Measurements from ENCODE around the gene CHKA. TPM values are rescaled to one million over a fixed set of nuclear protein-coding genes. Genes with fewer than 3 reads are reported as not detected.

Gene CHKA
- total and polyA plus RNA-seq, 2 of the 4 experiments (the other 2 are of a cell fraction): 4.5 to 8.4 TPM

DNA sequence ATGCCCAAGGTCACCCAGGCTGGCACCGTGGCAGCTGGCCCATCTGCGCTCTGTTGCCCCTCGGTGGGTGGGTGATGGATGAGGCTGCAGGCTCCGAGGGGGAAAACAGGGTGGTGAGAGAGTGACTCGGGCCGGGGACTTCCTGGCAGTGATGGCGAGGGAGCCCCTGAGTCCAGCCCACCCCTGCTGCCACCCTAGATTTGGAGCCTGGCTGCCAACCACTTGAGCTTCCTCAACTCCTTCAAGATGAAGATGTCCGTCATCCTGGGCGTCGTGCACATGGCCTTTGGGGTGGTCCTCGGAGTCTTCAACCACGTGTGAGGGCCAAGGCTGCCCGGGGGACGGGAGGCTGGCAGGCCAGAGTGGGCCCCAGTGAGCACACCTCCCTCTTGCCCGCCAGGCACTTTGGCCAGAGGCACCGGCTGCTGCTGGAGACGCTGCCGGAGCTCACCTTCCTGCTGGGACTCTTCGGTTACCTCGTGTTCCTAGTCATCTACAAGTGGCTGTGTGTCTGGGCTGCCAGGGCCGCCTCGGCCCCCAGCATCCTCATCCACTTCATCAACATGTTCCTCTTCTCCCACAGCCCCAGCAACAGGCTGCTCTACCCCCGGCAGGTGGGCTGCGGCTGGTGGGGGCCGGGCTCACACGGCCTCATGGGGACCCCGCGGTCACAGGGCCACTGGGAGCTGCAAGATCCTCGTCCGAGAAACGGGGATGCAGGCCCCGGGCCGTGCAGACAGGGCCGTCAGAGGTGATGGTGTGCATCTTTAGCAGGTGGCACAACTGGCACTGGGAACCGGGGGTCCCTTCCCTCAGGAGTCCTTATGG lies 72.3 kb downstream of the CHKA start:
- no peak overlapping the region for H2AFZ ChIP-seq (replicated peaks; ENCODE audit: low read length, poor library complexity)
- intact Hi-C loops (cut with micrococcal nuclease) (no loop called here), dilution Hi-C loops (cut with HindIII; ENCODE audit: low sequenced_read_pairs, unreplicated experiment) (no loop called here), in situ Hi-C loops (cut with MboI; ENCODE audit: low sequenced_read_pairs) (no loop called here)
- DNase-seq (no peak), ATAC-seq (ENCODE audit: low read depth) (no peak)
- no peak overlapping the region for H3K27ac ChIP-seq (ENCODE audit: insufficient read depth, low read length)
- WGBS, 2 experiments (ENCODE audit: extremely low coverage in 2 of 2, insufficient read length in 1 of 2): 91% methylated on average over 9 of the region's 35 CpGs; no CpG with 5 or more reads in 1 of the 2 experiments
- H3K18ac ChIP-seq (ENCODE audit: low read depth, low read length): no peak overlapping the region
- H3K4me1 ChIP-seq (ENCODE audit: control insufficient read depth, insufficient read depth, low read length): no peaks in the 10 kb centered on the region
- no peak overlapping the region for H3K23ac ChIP-seq (ENCODE audit: low read depth, low read length)
- H3K79me1 ChIP-seq (ENCODE audit: low read depth in 1 of 2, low read length in 2 of 2): peaks cover 0 to 14% of the 10 kb centered on the region in 2 experiments; a peak in 3 of 4 replicates
- H3K56ac ChIP-seq (ENCODE audit: extremely low read depth, insufficient read depth, low read length): no peak overlapping the region
- H3K14ac ChIP-seq (replicated peaks; ENCODE audit: low read depth, low read length): no peak overlapping the region
- H2BK20ac ChIP-seq (ENCODE audit: low read depth, low read length): no peak overlapping the region
- no peak overlapping the region for H2BK15ac ChIP-seq (ENCODE audit: low read depth, low read length)
- no peak overlapping the region for H3K9ac ChIP-seq (ENCODE audit: low read depth, low read length)
- H3K9me1 ChIP-seq (ENCODE audit: insufficient read depth, low read length): no peaks in the 10 kb centered on the region
- BruUV-seq (replicated peaks): no TSS peak
- H3K36me3 ChIP-seq (ENCODE audit: control insufficient read depth, insufficient read depth, low read length): peaks cover 71% of the 10 kb centered on the region
- TF ChIP-seq RCOR1 (IDR thresholded peaks at IDR 0.05; ENCODE audit: insufficient replicate concordance, low read length): no peak
- TF ChIP-seq MAFK (IDR thresholded peaks at IDR 0.05; ENCODE audit: low read depth, low read length): no peak
- TF ChIP-seq FOS (IDR thresholded peaks at IDR 0.05; ENCODE audit: low read depth, low read length): no peak
- no peak for TF ChIP-seq MXI1 (IDR thresholded peaks at IDR 0.05; ENCODE audit: borderline replicate concordance, low read depth, low read length)
- TF ChIP-seq CHD1 (IDR thresholded peaks at IDR 0.05; ENCODE audit: low read depth, low read length): no peak
- no peak for TF ChIP-seq RFX5 (IDR thresholded peaks at IDR 0.05; ENCODE audit: low read depth, low read length)
- TF ChIP-seq CTCF (conservative IDR thresholded peaks at IDR 0.05; ENCODE audit: low read depth, low read length): no peak
- no peak for TF ChIP-seq BHLHE40 (IDR thresholded peaks at IDR 0.05; ENCODE audit: low read depth, low read length)
- no peak for TF ChIP-seq SMC3 (IDR thresholded peaks at IDR 0.05; ENCODE audit: low read depth, low read length)
- no peak for TF ChIP-seq RAD21 (IDR thresholded peaks at IDR 0.05; ENCODE audit: low read length)
- TF ChIP-seq MAZ (IDR thresholded peaks at IDR 0.05; ENCODE audit: borderline replicate concordance, low read depth, low read length): no peak
- no peak for TF ChIP-seq NFE2L2 (IDR thresholded peaks at IDR 0.05; ENCODE audit: low read depth, low read length)
- TF ChIP-seq, protein P1, sequence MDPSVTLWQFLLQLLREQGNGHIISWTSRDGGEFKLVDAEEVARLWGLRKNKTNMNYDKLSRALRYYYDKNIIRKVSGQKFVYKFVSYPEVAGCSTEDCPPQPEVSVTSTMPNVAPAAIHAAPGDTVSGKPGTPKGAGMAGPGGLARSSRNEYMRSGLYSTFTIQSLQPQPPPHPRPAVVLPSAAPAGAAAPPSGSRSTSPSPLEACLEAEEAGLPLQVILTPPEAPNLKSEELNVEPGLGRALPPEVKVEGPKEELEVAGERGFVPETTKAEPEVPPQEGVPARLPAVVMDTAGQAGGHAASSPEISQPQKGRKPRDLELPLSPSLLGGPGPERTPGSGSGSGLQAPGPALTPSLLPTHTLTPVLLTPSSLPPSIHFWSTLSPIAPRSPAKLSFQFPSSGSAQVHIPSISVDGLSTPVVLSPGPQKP (IDR thresholded peaks at IDR 0.05; ENCODE audit: borderline replicate concordance, low read depth, low read length): no peak
- TF ChIP-seq, protein P2, sequence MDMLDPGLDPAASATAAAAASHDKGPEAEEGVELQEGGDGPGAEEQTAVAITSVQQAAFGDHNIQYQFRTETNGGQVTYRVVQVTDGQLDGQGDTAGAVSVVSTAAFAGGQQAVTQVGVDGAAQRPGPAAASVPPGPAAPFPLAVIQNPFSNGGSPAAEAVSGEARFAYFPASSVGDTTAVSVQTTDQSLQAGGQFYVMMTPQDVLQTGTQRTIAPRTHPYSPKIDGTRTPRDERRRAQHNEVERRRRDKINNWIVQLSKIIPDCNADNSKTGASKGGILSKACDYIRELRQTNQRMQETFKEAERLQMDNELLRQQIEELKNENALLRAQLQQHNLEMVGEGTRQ (IDR thresholded peaks at IDR 0.05; ENCODE audit: low read depth, low read length): no peak
- TF ChIP-seq POLR2A (IDR thresholded peaks at IDR 0.05; ENCODE audit: low read depth, low read length): no peak
- H3K4ac ChIP-seq (ENCODE audit: low read depth, low read length): no peak overlapping the region
- H2AK9ac ChIP-seq (replicated peaks; ENCODE audit: low read depth, low read length, poor library complexity): no peak overlapping the region
- H4K5ac ChIP-seq (ENCODE audit: low read depth, low read length): no peak overlapping the region
- ChIA-PET CTCF (no interaction called here), POLR2A (ENCODE audit: unreplicated experiment) (no interaction called here)
- no peak overlapping the region for H2AK5ac ChIP-seq (ENCODE audit: low read depth, low read length)
- H4K8ac ChIP-seq (ENCODE audit: low read depth in 2 of 2, low read length in 2 of 2): no peak overlapping the region
- no peaks in the 10 kb centered on the region; the same call in none of the 2 replicates for H4K20me1 ChIP-seq (ENCODE audit: insufficient read depth, low read length)
- no peaks in the 10 kb centered on the region for H3K27me3 ChIP-seq (ENCODE audit: control insufficient read depth, insufficient read depth, low read length)
- no peak overlapping the region for H3K4me2 ChIP-seq (ENCODE audit: low read depth, low read length)
- no peaks in the 10 kb centered on the region for H3K9me3 ChIP-seq (ENCODE audit: control insufficient read depth, insufficient read depth, low read length)
- no peak overlapping the region for H4K91ac ChIP-seq (ENCODE audit: insufficient read depth, low read depth, low read length)
- H2BK5ac ChIP-seq (ENCODE audit: low read depth, low read length, poor library complexity, severe bottlenecking): no peak overlapping the region
- H3K4me3 ChIP-seq (ENCODE audit: insufficient read depth, low read depth, low read length): no peak overlapping the region
- H2BK120ac ChIP-seq (ENCODE audit: low read depth, low read length): no peak overlapping the region

All from IMR-90 (cell line).